ENCODE measurements around the gene MATCAP1.

Gene MATCAP1

DNA sequence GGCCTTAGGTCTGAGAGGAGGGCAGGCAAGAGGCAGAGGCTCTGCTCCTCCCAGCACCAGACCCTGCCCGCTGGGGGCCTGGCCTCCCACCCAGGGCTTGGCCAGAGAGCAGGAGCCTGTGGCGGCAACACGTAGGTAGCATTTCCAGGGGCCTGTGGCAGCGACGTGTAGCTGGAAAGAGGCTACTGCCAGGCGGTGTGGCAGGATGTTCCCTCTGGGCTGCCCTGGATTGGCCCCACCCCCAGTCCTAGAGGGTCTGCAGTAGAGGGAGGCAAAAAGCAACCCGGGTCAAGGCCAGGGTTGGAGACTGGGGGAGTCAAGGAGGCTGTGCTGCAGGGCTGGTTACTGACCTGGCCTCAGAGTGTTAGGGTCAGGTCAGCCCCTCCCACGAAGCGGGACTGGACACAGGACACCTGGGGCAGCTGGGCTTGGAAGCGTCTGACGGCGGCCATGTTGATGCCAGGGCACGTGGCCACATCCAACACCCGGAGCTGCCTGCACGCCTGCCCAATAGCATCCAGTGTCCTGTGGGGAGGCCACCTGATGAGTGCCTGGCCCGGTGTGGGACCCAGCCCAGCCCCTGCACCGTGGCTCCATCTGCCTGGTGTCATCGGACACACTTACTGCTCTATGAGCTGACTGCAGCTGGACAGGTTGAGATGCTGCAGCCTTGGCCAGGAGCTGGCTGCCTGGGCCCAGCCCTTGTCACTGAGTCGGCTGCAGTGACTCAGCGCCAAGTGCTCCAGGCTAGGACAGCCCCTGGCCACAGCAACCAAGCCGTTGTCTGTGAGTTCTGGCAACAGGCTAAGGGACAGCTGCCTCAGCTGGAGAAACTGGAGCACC lies 23.7 kb upstream of the MATCAP1 start:
- no peak for DNase-seq

DNA sequence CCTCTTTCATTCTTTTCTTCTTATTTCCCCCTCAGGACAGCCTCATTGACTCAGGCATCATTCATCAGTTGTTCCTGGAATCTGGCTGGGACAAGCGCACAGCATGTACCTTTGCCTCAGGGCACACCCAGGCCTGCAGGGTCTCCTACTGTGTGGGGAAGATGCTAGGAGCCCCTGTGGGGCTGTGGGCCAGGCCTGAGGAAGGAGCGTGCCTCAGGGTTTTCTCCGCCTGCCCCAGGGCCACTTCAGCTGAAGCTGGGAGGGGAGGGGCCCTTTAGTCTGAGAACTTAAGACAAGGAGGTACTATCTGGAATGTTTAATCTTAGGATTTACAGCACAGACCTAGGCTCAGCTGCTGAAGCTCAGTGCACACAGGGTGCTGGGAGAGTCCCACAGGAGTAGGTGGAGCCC lies 23.1 kb upstream of the MATCAP1 start:
- DNase-seq: no peak

DNA sequence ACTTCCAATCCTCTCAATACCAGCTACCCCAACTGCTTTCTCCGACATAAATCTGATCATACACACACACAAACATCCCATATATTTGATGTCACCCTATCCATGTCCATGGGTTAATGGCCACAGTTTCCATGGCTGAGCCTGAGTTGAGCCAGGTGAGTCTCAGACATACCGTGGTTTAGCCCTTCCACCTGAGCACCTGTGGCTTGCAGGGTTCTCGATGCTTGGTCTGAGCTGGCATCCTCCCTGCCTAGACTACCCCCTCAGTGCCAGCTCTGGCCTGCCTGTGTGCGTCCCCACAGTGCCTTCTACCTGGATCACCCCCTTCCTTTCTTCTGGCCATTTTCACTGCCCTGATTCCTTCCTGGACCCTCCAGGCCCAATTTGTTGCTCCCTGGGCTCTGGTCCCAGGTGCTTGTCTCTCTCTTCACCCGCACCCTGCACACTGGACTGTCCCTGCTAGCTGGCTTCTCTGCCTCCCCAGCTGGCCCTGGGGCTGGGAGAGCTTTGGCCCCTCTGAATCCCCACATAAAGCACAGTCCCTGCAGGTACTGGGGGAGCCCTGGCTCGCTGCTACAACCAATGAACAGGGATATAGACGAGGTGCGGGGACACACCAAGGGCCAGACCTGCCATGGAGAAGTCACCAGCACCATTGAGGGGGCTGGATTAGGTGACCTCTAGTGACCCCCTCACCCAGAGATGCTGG lies 22.5 kb upstream of the MATCAP1 start:
- DNase-seq: no peak

DNA sequence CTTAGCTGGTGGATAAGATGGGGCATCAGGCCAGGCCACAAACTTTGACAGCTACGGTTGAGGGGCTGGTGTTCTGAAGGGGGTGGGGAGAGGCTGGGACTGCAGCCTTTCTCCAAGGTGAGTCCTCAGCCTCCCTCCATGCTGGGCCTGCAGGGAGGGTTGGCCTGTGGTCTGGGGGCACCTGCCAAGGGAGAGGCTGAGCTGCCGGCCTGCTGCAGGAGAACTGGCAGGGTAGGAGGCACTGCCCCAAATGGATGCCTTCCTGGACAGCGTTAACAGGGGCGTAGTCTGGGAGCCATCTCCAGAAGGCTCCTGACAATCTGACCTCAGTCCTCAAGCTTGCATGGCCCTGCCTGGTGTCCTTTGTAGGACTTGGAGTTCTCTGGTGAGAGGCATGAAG lies 20.3 kb upstream of the MATCAP1 start:
- DNase-seq: no peak

DNA sequence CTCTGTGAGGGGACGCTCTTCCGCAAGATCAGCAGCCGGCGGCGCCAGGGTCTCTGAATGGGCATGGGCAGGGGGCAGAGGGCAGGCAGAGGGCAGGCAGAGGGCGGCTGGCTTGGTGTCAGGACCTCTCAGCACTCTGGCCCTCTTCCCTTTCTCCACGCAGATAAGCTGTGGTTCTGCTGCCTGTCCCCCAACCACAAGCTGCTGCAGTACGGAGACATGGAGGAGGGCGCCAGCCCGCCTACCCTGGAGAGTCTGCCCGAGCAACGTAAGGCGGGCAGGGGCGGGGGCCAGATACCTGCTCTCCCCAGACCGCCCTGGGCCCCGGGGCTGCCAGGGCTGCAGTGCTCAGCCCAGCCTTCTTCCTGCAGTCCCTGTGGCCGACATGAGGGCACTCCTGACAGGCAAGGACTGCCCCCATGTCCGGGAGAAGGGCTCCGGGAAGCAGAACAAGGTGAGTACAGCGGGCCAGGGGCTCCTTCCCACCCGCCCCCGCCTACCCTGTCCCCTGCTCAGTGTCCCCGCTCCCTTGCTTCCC lies 19.3 kb upstream of the MATCAP1 start:
- no peak for DNase-seq

DNA sequence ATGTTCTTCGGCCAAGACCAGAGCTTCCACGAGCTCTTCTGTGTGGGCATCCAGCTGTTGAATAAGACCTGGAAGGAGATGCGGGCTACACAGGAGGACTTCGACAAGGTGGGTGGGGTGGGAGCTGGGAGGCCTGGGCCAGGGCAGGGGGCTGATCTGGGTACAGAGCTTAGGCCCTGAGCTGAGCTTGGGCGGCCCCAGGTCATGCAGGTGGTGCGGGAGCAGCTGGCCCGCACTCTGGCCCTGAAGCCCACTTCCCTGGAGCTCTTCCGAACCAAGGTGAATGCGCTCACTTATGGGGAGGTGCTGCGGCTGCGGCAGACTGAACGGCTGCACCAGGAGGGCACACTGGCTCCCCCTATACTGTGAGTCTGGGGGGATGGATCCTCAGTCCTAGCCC lies 18.7 kb upstream of the MATCAP1 start:
- DNase-seq: no peak

DNA sequence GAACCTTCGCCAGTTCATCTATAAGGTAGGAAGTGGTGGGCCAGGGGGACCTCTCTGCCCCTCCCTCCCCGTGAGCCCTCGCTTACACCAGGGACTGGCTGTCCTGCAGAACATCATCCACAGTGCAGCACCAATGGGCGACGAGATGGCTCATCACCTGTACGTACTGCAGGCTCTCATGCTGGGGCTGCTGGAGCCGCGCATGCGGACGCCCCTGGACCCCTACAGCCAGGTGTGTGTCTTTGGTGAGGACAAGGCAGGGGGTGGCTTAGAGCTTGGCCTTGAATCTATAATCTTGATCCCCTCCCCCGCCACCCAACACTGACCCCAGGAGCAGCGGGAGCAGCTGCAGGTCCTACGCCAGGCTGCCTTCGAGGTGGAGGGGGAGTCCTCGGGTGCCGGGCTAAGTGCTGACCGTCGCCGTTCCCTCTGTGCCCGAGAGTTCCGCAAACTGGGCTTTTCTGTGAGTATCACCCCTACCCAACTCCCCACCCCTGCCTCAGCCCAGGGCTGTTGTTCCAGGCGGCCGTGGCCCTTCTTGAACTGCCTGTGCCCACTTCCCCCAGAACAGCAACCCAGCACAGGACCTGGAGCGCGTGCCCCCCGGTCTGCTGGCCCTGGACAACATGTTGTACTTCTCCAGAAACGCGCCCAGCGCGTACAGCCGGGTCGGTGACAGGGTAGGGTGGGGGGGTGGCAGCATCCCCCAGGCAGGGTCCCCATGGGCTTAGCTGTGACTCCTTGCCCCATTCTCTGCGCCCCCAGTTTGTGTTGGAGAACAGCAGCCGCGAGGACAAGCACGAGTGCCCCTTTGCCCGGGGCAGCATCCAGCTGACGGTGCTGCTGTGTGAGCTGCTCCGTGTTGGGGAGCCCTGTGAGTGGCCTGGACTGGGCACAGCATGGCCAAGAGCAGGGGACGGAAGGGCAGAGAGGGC lies 17.9 kb upstream of the MATCAP1 start:
- no peak for DNase-seq

DNA sequence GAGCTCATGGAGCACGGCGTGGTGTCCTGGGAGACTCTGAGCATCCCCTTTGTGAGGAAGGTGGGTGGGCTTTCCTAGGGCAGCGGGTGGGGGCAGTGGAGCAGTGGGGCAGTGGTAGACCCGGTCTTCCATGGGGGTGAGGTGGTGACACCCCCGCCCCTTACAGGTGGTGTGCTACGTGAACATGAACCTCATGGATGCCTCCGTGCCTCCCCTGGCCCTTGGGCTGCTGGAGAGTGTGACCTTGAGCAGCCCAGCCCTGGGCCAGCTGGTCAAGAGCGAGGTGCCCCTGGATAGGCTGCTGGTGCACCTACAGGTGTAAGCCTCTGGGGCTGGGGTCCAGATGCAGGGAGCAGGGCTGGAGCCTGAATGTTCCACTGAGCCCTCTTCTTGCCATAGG lies 16.7 kb upstream of the MATCAP1 start:
- DNase-seq: no peak

DNA sequence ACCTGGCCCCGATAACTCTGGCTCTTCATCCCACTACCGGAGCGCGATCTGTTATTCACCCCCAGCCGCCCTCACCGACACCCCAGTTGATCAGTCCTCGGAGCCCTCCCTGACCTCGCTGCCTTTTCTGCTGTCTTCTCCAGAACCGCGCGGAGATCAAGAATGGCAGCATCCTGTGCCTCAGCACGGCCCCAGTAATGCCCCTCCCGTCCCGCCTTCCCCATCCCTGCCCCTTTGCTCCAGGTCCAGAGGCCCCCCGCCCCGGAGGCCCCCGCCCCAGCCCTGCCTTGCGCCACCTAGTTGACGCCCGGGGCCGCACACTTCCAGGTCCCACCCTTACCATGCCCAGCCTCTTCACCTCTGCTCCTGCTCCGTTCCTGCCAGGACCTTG lies 16.0 kb upstream of the MATCAP1 start:
- no peak for DNase-seq

DNA sequence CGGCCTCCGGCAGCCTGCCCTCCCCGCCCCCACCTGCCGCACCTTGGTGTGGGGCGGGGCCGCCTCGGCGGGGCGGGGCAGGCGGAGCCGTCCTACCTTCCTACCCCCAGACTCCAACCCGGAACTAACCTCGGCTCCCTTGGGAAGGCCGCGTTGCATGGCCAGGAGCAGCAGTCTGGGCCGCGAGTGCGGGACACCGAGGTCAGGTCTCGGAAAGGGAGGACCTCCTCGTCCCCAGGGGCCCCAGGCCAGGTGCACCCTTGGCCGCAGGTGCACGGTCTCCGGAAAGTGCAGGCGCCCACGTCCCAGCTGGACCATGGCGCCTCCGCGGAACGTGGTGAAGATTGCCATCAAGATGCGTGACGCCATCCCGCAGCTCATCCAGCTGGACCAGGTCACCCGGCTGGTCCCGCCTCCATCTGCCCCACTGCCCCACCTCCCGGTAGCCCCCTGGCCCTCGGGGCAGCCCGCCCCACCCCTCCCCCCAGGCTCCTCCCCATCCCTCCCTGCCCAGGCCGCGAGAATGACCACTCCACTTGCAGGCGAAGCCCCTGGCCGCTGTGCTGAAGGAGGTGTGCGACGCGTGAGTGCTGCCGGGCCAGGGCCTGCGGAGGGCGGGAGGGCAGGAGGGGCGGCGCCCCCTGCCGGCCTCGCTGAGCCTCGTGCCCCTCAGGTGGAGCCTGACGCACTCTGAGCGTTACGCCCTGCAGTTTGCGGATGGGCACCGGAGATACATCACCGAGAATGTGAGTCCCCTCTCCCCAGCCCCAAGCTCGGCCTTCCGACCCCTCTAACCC lies 15.4 kb upstream of the MATCAP1 start, which contains the start of gene ELMO3:
TSS of gene ELMO3 (plus strand) at position 121 of the 797 bp plus-strand sequence. CDS start at position 317, 196 bp downstream.
- DNase-seq: no peak

DNA sequence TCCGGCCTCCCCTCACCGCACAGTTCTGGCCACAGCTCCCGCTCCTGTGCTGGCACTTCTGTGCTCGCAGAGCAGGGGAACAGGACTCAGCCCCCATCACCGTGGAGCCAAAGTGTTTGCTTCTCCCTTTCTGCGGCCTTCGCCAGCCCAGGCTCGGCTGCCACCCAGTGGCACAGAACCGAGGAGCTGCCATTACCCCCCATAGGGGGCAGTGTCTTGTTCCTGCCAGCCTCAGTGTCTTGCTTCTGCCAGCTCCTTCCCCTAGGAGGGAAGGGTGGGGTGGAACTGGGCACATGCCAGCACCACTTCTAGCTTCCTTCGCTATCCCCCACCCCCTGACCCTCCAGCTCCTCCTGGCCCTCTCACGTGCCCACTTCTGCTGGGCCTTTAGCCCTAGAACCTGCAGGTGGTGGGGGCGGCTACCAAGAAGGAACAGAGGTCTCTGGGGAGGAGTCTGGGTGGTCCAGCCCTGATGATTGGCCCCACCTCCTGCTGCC lies 14.5 kb upstream of the MATCAP1 start:
- no peak for DNase-seq

DNA sequence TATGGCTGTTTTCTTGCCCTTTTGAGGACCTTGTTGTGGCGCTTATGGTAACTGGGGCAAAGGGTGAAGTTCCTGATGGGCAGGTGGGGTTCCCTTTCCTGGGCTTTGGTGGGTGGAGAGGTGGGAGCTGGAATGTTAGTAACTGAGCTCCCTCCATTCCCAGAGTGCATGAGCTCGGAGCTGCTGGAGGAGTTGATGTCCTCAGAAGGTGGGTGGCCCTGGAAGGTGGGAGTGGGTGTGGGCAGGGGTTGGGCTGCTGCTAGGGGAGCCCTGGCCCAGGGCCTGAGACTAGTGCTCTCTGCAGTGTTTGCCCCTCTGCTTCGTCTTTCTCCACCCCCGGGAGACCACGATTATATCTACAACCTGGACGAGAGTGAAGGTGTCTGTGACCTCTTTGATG lies 13.9 kb upstream of the MATCAP1 start:
- DNase-seq: no peak

DNA sequence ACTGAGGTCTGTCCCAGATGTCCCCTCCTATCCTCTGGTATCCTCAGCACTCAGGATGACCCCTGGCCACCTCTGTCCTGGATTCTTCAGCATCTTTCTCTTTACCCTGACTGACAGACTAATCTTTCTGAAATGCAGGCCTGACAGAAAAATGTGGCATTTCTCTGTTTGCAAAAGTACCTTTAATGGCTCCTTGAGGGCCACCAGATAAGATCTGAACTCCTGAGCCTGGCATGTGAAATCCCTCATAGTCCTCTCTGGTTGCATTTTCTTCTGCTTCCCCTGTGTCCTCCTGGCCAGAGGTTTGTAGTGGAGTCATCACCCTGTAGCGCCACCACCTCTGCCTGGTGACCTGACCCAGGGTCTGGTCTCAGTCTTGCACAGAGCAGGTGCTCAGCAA lies 13.1 kb upstream of the MATCAP1 start:
- DNase-seq: no peak

DNA sequence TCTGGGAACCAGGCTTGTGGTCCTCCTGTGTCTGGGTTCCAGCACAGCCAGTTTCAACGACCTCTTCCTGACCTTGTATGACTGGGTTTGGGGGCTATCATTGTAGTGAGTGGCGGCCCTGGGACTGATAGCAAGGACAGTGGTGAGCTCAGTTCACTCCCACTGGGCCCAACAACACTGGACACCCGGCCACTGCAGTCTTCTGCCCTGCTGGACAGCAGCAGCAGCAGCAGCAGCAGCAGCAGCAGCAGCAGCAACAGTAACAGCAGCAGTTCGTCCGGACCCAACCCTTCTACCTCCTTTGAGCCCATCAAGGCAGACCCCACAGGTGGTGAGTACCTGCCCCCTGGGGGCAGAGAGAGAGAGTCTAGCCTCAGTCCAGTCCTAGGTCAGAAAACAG lies 11.9 kb upstream of the MATCAP1 start:
- DNase-seq: no peak

DNA sequence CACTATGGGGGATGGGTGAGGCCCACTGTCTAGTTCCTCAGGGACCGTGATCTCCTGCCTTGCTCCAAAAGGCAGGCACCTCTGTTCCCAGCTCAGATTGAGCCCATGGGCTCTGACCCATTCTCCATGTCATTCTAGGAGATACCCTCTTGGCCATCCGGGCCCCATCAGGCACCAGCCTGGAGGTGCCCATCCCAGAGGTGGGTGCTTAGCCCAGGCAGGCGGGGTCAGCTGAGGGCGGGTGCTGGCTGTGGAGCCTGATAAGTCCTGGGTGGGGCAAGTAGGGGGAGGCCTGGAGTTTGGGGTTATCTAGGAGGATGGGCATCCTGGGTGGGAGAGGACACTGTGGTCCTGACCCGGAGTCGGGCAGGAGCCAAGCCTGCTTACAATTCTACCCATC lies 10.5 kb upstream of the MATCAP1 start:
- no peak for DNase-seq

DNA sequence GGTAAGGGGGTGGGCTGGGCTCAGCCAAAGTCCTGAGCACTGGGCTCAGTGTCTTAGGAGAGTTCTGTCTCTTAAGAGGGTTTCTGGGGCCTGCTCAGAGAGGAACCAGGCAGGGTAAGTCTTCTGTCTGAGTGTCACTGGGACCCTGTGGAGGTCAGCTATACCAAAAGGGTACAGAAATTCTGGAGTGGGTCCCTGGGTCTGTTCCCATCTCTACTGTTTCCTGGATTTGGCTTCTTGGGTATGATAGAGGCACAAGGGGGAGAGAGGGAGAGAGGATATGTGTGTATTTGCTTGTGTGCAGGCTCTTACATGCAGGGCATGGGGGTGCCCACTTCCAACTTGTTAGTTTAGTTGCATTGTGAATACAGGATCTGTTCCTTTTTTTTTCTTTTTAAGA lies 9.8 kb upstream of the MATCAP1 start:
- DNase-seq: no peak

DNA sequence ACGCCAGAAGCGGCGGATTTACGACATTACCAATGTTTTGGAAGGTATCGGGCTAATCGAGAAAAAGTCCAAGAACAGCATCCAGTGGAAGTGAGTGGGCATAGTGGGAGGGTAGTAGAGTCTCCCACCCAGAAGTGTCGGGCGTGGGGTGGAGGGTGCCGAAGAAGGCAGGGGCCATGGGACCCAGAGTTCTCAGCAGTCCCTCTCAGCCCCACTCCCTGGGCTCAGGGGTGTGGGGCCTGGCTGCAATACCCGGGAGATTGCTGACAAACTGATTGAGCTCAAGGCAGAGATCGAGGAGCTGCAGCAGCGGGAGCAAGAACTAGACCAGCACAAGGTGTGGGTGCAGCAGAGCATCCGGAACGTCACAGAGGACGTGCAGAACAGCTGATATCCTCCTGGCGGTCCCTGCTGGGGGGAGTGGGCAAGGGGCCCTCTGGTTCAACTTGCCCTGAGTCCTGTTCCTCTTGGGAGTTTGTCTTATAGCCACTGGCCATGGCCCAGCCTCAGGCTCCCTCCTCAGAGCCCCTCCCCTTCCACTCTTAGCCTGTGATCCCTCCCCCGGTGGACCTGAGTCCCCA lies 9.1 kb upstream of the MATCAP1 start:
- no peak for DNase-seq

DNA sequence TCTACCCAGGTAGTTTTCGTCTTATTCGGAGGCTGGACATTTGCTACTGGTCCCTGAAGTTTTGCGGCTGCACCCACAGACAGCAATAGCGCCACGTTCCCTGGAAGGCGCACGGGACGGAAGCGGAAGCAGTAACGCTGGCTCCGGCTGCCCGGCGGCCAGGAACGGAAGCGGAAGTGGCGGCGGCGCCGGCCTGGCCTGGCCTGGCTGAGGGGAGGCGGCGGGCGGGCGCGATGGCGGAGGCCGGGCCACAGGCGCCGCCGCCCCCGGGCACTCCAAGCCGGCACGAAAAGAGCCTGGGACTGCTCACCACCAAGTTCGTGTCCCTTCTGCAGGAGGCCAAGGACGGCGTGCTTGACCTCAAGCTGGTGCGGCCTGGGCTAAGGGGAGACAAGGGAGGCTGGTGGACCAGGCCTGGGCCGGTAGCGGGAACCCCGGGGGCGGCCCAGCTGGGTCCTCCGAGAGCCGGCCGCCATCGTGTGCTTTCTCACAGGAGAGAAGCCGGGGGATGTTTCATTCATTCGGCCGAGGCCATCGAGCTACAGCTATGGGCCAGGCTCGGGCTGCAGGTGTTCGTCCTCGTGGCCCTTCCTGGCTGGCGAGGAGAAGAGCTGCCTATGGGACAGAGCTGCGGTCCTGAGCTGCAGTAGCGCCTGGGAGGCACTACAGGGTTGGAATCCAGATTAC lies 8.4 kb upstream of the MATCAP1 start, which contains the start of gene E2F4:
TSS of gene E2F4 (plus strand) at position 161 of the 687 bp plus-strand sequence. CDS start at position 234, 73 bp downstream.
- DNase-seq: peak; percentile 86

DNA sequence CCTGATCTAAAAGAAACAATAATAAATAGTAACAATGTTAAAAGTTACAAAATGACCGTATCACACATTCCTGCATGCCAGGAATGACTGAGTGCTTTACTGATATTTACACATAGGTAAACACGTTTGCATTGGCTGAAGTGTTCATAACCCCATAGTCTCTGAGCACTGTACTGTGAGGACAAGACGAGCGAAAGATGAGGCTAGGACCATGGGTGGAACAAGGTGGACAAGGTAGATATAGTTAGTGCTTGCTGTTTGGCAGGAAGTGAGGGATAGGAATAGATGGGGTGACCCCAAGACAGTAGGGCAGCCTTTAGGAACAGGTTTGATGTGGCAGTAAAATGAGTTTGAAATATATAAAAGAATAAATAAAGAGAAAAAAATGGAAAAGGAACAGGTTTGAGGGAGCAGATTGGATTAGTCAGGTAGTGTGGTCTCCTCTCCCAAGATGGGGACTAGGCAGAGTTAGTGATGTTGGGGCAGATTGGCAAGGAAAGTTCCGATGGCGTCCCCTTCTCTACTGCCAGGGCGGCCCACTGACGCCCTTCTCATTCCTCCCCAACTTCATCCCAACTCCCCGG lies 7.7 kb upstream of the MATCAP1 start:
- no peak for DNase-seq
